HuH-7 (cell line): Measurements from ENCODE around the gene UMODL1.
"Not testable (repeated sequence)": the region's sequence is repeated elsewhere in the genome, so short reads cannot be mapped to it uniquely, and the experiment has no call there.

Experiments used
- DNase-seq: peaks from one replicate; pipeline ENCODE4 v3.0.0; 2011; ENCODE audit warnings: low spot score

Gene UMODL1

DNA sequence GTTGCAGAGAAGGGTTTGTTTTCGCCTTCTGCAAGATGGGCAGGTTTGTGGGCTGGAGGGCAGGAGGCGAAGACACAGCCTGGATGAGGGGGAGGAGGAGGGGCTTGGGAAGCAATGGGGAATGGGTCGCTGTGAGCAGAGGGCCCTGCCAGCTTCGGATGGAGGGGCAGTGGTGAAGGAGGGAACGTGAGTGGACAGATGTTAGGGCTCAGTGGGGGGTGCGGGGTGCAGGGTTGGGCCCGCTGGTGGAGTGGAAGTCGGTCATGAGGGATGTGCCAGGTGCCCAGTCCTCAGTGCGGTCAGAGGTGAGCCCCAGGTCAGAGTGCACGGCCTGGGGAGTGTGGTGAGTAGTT is 92.4 kb downstream of the UMODL1 start:
- DNase-seq = no peak

DNA sequence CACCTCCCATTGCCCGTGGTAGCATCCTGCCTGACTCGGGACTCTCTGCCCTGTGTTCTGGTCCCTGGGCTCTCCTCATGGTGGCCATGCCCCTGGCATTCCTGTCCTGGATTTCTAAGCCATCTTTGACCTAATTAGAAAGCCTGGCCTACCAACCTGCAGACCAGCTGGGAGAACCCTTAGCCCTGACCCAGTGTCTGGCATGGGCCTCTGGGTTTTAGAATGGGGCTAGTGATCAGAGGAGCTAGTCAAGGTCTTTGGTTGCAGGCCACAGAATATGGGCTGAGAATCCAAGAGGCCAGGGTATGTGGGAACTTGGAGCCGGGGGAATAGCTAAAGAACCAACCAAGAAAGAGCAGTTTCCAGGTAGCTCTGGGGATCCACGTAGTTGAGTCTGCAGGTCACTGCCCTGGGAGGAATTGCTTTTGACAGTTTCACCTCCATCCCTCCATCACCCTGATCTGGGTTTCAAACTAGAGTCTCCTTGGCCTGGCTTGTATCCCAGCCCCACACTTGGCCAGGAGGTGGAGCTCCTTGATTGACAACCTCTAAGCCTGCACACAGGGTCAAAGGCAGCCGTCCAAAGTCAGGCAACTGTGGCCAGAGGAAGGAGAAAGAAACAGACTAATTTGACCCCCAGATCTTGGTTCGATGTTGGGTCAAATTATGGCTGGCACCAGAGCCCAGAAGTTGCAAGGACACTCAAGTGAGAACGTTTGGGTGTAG is 93.1 kb downstream of the UMODL1 start:
- DNase-seq = peak; percentile 84

DNA sequence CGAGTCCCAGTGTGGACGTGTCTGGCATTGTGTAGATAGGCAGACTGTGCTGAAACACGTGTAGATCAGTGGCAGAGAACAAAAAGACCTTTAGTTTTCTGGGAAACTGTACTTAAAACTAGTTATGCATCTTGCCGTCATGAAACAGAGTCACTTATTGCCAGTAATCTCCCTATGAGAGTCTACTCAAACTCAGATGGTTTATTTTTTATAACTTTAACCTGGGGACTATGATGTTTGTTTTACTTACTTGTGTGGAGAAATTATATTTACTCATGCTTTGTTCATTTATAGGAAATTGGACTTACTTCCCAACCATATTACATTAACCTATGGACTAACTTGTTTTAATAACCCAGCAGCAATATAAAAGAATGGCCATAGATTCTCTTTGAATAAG is 93.7 kb downstream of the UMODL1 start:
- DNase-seq = no peak

DNA sequence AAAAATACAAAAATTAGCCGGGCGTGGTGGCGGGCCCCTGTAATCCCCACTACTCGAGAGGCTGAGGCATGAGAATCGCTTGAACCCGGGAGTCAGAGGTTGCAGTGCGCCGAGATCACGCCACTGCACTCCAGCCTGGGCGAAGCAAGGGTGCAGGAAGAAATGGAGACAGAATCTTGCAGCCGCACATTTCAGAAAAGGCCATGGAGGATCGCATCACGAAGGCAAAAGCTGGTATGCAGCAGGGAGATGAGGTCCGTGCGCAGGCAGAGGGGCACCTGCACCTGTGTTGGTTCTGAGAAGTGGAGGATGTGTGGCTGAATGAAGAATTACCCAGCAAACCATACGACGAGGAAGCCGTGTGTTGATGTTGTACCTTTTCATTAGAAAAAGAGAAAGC is 94.8 kb downstream of the UMODL1 start:
- no peak for DNase-seq

GRCh38 chr21:42169758-42170157 is 98.6 kb downstream of the UMODL1 start:
- no peak for DNase-seq

- DNase-seq = no peak
These were observed 100.3 kb downstream of the UMODL1 start for GRCh38 chr21:42171091-42172053.

DNA sequence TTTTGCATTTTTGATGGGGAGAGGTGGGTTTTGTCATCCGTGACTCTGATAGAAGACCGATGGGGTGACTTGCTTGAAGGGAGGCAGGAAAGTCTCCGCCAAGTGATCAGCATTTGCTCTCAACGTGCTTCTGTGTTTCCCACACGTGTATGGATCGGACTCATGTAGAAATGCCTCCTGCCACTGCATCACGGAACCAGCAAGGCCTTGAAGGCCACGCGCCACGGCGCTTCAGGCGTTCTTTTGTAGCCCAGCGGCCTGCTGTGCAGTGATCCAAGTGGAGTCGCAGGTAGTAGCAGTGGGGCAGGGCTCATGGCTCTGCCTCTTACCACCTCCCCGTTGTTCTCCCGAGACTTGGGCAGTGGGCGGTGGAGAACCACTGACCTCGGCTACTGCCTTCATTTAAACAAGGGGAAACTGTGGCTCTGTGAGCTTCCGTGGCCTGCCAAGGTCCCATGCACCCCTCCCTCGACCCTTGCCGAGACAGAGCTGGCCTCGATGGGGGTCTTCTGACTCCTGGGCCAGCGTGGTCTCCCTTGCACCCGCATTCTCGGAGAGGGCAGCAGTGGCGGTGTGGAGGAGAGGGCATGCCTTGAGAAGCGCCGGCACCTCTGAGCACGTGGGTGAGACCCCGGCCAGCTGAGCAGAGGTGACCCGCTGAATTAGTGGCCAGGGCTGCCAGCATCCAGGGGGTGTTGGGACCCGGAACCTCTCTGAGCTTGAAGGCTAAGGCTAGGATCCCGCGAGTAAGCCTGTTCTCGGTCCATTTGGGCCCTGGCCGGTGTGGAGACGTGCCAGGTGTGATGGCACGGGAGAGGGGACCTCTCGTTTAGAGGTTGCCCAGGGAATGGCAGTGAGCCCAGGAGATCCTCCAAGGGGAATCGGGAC is 101.7 kb downstream of the UMODL1 start:
- no peak for DNase-seq

DNA sequence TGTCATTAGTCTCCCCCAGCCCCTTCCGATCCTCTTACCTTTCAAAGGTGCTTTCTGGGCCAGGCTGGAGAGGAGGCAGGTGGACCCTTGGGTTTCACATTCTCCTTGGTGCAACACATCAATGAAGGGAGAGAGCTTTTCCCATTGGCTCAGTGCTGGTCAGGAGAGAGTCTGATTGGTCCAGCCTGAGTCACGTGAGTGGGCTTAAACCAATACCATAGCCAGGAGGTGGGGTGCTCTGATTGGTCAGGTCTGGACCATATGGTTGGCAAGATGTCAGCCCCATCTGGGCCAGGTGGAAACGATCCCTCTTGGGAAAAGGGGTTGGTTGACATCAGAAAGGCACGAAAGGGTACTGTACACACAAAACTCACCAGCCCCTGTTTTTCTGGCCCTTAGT is 103.1 kb downstream of the UMODL1 start:
- no peak for DNase-seq

GRCh38 chr21:42175110-42175710 is 104.1 kb downstream of the UMODL1 start:
- DNase-seq = no peak

DNA sequence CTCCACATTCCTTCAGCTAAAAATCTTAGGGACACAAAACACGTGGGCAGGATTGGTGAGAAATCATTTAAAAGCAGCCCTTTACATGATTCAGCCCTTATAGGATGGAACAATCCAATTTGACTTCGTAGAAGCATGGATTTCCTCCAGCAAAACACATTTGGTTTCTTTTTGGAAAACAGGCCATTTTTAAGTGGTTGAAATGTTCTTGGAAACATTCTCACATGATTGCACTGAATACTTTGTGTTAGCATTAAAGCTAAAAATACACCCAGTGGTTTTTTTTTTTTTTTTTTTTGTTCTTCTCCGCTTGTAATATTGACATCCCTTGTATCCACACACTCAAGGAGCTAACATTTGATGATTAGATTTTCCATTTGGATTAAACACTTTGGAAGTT is 105.7 kb downstream of the UMODL1 start:
- no peak for DNase-seq

DNA sequence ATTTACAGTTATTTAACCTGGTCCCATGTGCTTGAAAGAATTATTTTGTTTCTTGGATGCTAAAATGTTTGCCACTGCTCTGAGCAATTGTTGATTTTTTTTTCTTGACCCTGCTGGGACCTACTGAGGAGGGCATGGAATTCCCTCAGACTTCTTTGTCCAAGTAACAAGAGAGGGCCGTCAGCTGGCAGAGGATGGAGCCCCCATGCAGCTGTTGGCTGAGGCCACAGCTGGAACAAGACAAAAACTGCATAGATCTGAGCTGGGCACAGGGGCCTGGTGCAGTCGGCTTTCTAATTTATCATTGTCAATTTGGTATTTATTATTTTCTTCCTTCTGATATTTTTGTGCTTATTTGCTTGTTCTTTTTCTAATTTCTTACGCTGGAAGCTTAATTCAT is 108.2 kb downstream of the UMODL1 start:
- no peak for DNase-seq

DNA sequence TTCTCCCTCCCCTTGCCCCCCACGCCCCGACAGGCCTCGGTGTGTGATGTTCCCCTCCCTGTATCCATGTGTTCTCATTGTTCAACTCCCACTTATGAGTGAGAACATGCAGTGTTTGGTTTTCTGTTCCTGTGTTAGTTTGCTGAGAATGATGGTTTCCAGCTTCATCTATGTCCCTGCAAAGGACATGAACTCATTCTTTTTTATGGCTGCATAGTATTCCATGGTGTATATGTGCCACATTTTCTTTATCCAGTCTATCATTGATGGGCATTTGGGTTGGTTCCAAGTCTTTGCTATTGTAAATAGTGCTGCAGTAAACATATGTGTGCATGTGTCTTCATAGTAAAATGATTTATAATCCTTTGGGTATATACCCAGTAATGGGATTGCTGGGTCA is 108.9 kb downstream of the UMODL1 start:
- not testable (repeated sequence) for DNase-seq

GRCh38 chr21:42182713-42183371 is 111.7 kb downstream of the UMODL1 start:
- DNase-seq = no peak

DNA sequence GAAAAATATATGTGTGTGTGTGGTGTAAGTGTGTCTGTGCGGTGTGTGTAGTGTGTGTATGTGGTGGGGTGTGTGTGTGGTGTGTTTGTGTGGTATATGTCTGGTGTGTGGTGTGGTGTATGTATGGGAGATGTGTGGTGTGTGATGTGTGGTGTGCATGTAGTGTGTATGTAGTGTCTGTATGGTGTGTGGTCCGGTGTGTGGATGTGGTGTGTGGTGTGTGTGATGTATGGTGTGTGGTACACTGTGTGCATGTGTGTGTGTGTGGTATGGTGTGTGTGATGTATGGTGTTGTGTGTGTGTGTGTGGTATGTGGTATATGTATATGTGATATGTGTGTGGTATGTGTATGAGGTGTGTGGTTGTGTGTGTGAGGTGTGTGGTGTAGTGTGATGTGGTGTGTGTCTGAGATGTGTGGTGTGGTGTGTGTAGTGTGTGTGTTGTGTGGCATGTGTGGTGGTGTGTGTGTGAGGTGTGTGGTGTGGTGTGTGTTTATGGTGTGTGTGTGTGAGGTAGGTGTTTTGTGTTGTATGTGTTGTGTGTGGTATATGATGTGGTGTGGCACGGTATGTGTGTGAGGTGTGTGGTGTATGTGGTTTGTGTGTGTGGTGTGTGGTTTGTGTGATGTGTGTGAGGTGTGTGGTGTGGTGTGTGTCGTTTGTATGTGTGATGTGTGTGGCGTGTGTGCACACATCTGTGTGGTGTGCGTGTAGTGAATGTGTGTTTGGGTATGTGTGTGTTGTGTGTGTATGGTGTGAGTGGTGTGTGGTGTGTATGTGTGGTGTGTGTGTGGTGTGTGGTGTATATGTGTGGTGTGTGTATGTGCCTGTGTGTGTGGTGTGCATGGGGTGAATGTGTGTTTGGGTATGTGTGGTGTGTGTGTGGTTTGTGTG is 112.5 kb downstream of the UMODL1 start:
- DNase-seq = no peak

GRCh38 chr21:42186591-42186990 is 115.5 kb downstream of the UMODL1 start:
- DNase-seq = no peak

GRCh38 chr21:42187976-42188653 is 117.0 kb downstream of the UMODL1 start:
- no peak for DNase-seq

GRCh38 chr21:42188663-42189062 is 117.5 kb downstream of the UMODL1 start:
- DNase-seq = no peak

DNA sequence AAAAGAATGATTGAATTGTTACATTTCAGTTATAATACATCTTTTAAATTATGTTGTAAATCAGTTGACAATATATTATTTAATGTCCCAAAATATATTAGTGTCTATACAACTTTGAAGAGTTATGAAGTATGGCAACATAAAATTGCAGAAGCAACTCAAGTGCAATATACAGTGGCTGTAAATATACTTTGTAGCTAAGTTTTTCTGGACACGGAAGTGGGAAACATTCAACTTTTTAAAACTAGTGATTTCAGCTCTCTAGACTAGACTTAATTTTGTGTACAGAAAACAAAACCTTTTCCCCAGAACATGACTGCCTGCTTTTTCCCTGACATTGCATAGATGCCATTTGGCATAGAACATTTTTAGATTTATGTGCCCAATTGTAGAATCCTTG is 118.3 kb downstream of the UMODL1 start:
- DNase-seq = no peak

DNA sequence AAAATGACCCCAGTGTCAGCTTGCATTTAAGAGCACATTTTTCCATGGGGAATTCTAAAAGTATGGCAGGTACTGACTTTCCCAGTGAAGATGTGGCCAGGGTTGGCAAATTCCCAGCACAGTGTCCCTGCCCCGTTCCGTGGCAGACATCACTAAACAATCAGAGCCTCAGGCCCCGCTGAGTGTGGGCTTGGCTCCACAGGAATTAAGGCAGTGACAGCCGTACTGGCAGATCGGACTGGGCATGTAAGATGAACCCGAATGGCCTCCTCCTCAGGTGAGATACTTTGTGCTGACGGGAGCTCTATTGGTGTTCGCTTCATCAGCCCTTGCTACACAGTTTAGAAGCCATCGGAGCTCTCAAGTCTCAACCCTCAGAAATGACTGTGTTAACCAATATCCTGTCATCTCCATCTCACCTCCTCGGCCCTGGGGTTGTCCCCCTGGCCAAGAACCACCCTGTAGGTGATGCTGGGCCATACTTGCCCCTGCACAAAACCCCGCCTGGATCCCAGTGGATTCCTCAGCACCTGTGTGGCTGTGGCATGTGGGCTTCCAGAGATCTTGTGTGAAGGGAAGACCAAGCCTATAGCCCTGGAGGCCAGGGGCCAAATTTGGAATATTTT is 118.9 kb downstream of the UMODL1 start:
- no peak for DNase-seq
